Aorta (tissue), 5 donors: Measurements from ENCODE around the gene SH3TC1. TPM values are rescaled to one million over a fixed set of nuclear protein-coding genes. Genes with fewer than 3 reads are reported as not detected.
A peak's percentile ranks its signal among the peaks of the same experiment; 100 is the strongest.

Experiments used
- ATAC-seq: fragments of 200-7000 bp; cut with Tn5 transposase; one replicate; pipeline ENCODE4 v1.9.1; 2022; ENCODE audit warnings: moderate library complexity; ENCODE audit not compliant: low FRiP score
- DNase-seq, 2 donors: peaks; one replicate each; pipeline ENCODE4 v3.0.0-alpha.2; 2020
- H3K27ac ChIP-seq, 2 donors: one replicate each; pipeline ENCODE4 v1.5.1; 2013; ENCODE audit warnings: low read length in 2 of 2, mild to moderate bottlenecking in 2 of 2, moderate library complexity in 2 of 2, control low read depth in 1 of 2, inconsistent platforms in 1 of 2, low read depth in 1 of 2
- H3K27me3 ChIP-seq, 2 donors: one replicate each; pipeline ENCODE4 v1.6.1; 2013; ENCODE audit warnings: control low read depth in 1 of 2, low read length in 1 of 2, mild to moderate bottlenecking in 1 of 2, moderate library complexity in 1 of 2; ENCODE audit not compliant: insufficient read depth in 2 of 2, control insufficient read depth in 1 of 2
- H3K36me3 ChIP-seq, 2 donors: one replicate each; pipeline ENCODE4 v1.6.1; 2013; ENCODE audit warnings: control low read depth in 1 of 2, low read length in 1 of 2, mild to moderate bottlenecking in 1 of 2; ENCODE audit not compliant: insufficient read depth in 2 of 2, control insufficient read depth in 1 of 2
- H3K4me1 ChIP-seq, 2 donors: one replicate each; pipeline ENCODE4 v1.6.1; 2013; ENCODE audit warnings: low read length in 2 of 2, control low read depth in 1 of 2, mild to moderate bottlenecking in 1 of 2, moderate library complexity in 1 of 2; ENCODE audit not compliant: insufficient read depth in 2 of 2, control insufficient read depth in 1 of 2
- H3K4me3 ChIP-seq, 2 donors: one replicate each; pipeline ENCODE4 v1.5.1; 2013; ENCODE audit warnings: low read length in 2 of 2, control low read depth in 1 of 2, mild to moderate bottlenecking in 1 of 2
- H3K9me3 ChIP-seq: one replicate; pipeline ENCODE4 v1.6.1; 2013; ENCODE audit warnings: mild to moderate bottlenecking, low read length; ENCODE audit not compliant: control insufficient read depth
- WGBS, 2 donors: extraction: QIAGEN DNeasy Blood & Tissue Kit; methylation state at CpG; one replicate each; pipeline ENCODE4 v1.1.7; 2013; 5-methylcytosine and 5-hydroxymethylcytosine counted together
- intact Hi-C, 2 donors: fragments of 100-400 bp; cut with DNase I; formaldehyde crosslinking; loops; one replicate each; pipeline versions ENCODE4 v1.14.2 to v1.15.0; 2022
- polyA plus RNA-seq, 2 donors: library from polyadenylated mRNA; stranded (reverse); fragments of 200-250 nt; gene quantifications; one replicate each; pipeline ENCODE4 v1.2.3, GENCODE V29; 2013
- total RNA-seq, 2 donors: library from RNA; stranded (reverse); fragmentation: NEBNext Ultra II Directional; extraction: Animal tissue kit (Norgen Biotek cat#: 25700); gene quantifications; one replicate each; pipeline ENCODE4 v1.2.1, GENCODE V29; 2021
- donor health status: healthy with polysubstance abuse.
- donor health status: Bipolar disorder and iron deficiency.
- donor health status: DM: no; HTN: no; CAD: no.
- donor health status: DM: no; HTN: no; CAD: no.
- donor health status: DM: yes; HTN: yes; CAD: no.

The SH3TC1 gene
- total and polyA plus RNA-seq, 4 donors = 3.4 to 58.9 (median 21.7) TPM

- H3K27ac ChIP-seq = no peak overlapping the region
- H3K27me3 ChIP-seq = no peaks in the 10 kb centered on the region
- no peaks in the 10 kb centered on the region for H3K4me1 ChIP-seq
- no peaks in the 10 kb centered on the region for H3K36me3 ChIP-seq
- H3K4me3 ChIP-seq = no peak overlapping the region
- 78 to 83% methylated on average over 13 of the region's 13 CpGs for WGBS, 2 donors
- no peaks in the 10 kb centered on the region for H3K9me3 ChIP-seq
- DNase-seq = peak; percentile 38 to 51
- intact Hi-C loops = no loop called here
- ATAC-seq = no peak
Measured at GRCh38 chr4:8289151-8289750, 90.2 kb downstream of the SH3TC1 start.

- peak; percentile 20 to 35 for DNase-seq
- H3K27me3 ChIP-seq = no peaks in the 10 kb centered on the region
- intact Hi-C loops = no loop called here
- H3K36me3 ChIP-seq = no peaks in the 10 kb centered on the region
- 93 to 94% methylated on average over 29 of the region's 29 CpGs for WGBS, 2 donors
- H3K4me3 ChIP-seq = no peak overlapping the region
- no peak overlapping the region for H3K27ac ChIP-seq
- no peak for ATAC-seq
- no peaks in the 10 kb centered on the region for H3K4me1 ChIP-seq
- H3K9me3 ChIP-seq = no peaks in the 10 kb centered on the region
Measured at GRCh38 chr4:8289956-8290700, 91.0 kb downstream of the SH3TC1 start.

GRCh38 chr4:8290701-8290970 lies 91.5 kb downstream of the SH3TC1 start:
- Histone ChIP-seq H3K36me3 (no peaks in the 10 kb centered on the region), H3K27me3 (no peaks in the 10 kb centered on the region), H3K27ac (no peak overlapping the region), H3K4me1 (no peaks in the 10 kb centered on the region), H3K4me3 (no peak overlapping the region), H3K9me3 (no peaks in the 10 kb centered on the region)
- intact Hi-C loops = no loop called here
- no peak for ATAC-seq
- peak in 1 of 2 donors; percentile 68 for DNase-seq
- 93 to 95% methylated on average over 8 of the region's 8 CpGs for WGBS, 2 donors

Other genes starting within 250 kb of the SH3TC1 start
- 10 to 100 TPM; 15.4 to 20.2 TPM for gene ABLIM2, start 40.5 kb upstream of the SH3TC1 start, total RNA-seq
- gene ABLIM2, start 40.5 kb upstream of the SH3TC1 start, polyA plus RNA-seq = 1 to 10 TPM; 5.3 to 6.8 TPM
- gene HTRA3, start 70.5 kb downstream of the SH3TC1 start, total RNA-seq = 100 to 1,000 TPM in 1 of 2 donors, 10 to 100 TPM in 1; 31.8 to 129 TPM
- 1 to 10 TPM; 1.1 to 5.2 TPM for gene HTRA3, start 70.5 kb downstream of the SH3TC1 start, polyA plus RNA-seq
- gene ACOX3, start 241.4 kb downstream of the SH3TC1 start, total RNA-seq = 10 to 100 TPM; 37.6 to 43.7 TPM
- 10 to 100 TPM; 26.3 to 33.6 TPM for gene ACOX3, start 241.4 kb downstream of the SH3TC1 start, polyA plus RNA-seq
- gene TRMT44, start 241.5 kb downstream of the SH3TC1 start, total RNA-seq = 10 to 100 TPM; 18.1 to 23.1 TPM
- 10 to 100 TPM in 1 of 2 donors, 1 to 10 TPM in 1; 6.1 to 10.3 TPM for gene TRMT44, start 241.5 kb downstream of the SH3TC1 start, polyA plus RNA-seq